Measurements from ENCODE around the gene ZMYM2. TPM values are rescaled to one million over a fixed set of nuclear protein-coding genes. Genes with fewer than 3 reads are reported as not detected.

Gene ZMYM2
- total RNA-seq, 1 experiment from 2014 or later: 159 TPM

DNA sequence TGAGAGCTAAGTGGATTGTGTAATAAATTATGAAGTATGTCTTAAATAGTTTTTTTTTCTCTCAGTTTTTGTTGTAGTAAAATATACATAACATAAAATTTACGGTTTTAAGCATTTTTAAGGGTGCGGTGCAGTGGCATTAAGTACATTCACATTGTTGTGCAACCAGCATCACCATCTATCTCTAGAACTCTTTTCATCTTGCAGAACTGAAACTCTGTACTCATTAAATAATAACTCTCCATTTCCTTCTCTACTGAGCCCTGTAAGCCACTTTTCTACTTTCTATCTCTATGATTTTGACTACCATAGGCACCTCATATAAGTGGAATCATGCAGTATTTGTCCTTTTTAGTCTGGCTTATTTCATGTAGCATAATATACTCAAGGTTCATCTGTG lies 115.2 kb downstream of the ZMYM2 start:
- no peak for TF ChIP-seq CREB1 (CRISPR knock-in tag; IDR thresholded peaks at IDR 0.05)
- no peak for TF ChIP-seq ELF4 (CRISPR knock-in tag; IDR thresholded peaks at IDR 0.05; ENCODE audit: low read depth)
- TF ChIP-seq SMAD4 (CRISPR knock-in tag; IDR thresholded peaks at IDR 0.05): no peak
- TF ChIP-seq TP53 (CRISPR knock-in tag; IDR thresholded peaks at IDR 0.05): no peak
- TF ChIP-seq NFATC4 (CRISPR knock-in tag; IDR thresholded peaks at IDR 0.05): no peak
- no peak for TF ChIP-seq MYBL2 (CRISPR knock-in tag; IDR thresholded peaks at IDR 0.05)
- TF ChIP-seq OVOL2 (CRISPR knock-in tag; IDR thresholded peaks at IDR 0.05; ENCODE audit: borderline replicate concordance): no peak
- TF ChIP-seq IRF2 (CRISPR knock-in tag; IDR thresholded peaks at IDR 0.05; ENCODE audit: borderline replicate concordance, low read depth): no peak
- TF ChIP-seq ZBTB21 (CRISPR knock-in tag; IDR thresholded peaks at IDR 0.05; ENCODE audit: borderline replicate concordance): no peak
- TF ChIP-seq, protein P1, sequence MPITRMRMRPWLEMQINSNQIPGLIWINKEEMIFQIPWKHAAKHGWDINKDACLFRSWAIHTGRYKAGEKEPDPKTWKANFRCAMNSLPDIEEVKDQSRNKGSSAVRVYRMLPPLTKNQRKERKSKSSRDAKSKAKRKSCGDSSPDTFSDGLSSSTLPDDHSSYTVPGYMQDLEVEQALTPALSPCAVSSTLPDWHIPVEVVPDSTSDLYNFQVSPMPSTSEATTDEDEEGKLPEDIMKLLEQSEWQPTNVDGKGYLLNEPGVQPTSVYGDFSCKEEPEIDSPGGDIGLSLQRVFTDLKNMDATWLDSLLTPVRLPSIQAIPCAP (CRISPR knock-in tag; IDR thresholded peaks at IDR 0.05): no peak
- TF ChIP-seq, protein P2, sequence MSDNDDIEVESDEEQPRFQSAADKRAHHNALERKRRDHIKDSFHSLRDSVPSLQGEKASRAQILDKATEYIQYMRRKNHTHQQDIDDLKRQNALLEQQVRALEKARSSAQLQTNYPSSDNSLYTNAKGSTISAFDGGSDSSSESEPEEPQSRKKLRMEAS (CRISPR knock-in tag; IDR thresholded peaks at IDR 0.05): no peak
- TF ChIP-seq GABPB1 (CRISPR knock-in tag; IDR thresholded peaks at IDR 0.05): no peak
- TF ChIP-seq CREM (CRISPR knock-in tag; IDR thresholded peaks at IDR 0.05): no peak
- TF ChIP-seq ESRRA (CRISPR knock-in tag; IDR thresholded peaks at IDR 0.05; ENCODE audit: borderline replicate concordance): no peak
- Mint-ChIP-seq H3K4me3 (no peak overlapping the region), H3K27me3 (ENCODE audit: low read depth) (no peaks in the 10 kb centered on the region), H3K27ac (no peak overlapping the region), H3K36me3 (peaks cover 51% of the 10 kb centered on the region), H3K4me1 (no peaks in the 10 kb centered on the region), H3K9me3 (no peaks in the 10 kb centered on the region)
- ChIA-PET CTCF (no interaction called here), POLR2A (no interaction called here)
- ATAC-seq (no peak), DNase-seq (ENCODE audit: low spot score) (no peak)

DNA sequence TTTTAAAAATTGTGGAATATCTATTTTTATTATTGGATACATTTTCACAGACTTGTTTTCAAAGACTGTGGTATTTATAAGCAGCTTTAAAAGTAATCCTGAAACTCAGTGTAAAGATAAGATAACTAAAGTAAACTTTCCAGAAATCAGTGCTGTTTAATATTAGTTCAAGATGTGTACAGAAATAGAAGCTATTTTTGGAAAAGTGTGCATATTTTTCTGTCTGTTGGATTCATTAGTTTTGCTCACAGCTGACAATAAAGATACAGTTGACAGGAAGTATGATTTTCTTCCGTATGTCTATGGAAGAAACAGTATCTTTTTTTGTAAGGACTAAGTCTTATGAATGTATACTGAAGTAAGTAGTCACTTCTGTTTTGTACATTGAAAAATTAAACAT lies 116.4 kb downstream of the ZMYM2 start:
- ATAC-seq (no peak), DNase-seq (ENCODE audit: low spot score) (no peak)
- H3K27ac Mint-ChIP-seq: no peak overlapping the region
- peaks cover 45% of the 10 kb centered on the region for H3K36me3 Mint-ChIP-seq
- no peaks in the 10 kb centered on the region for H3K27me3 Mint-ChIP-seq (ENCODE audit: low read depth)
- no peaks in the 10 kb centered on the region for H3K4me1 Mint-ChIP-seq
- no peak overlapping the region for H3K4me3 Mint-ChIP-seq
- no peaks in the 10 kb centered on the region for H3K9me3 Mint-ChIP-seq
- POLR2A ChIA-PET: no interaction called here
- CTCF ChIA-PET: no interaction called here
- TF ChIP-seq NFE2L1 (CRISPR knock-in tag; IDR thresholded peaks at IDR 0.05): no peak
- no peak for TF ChIP-seq ZNF423 (CRISPR knock-in tag; IDR thresholded peaks at IDR 0.05)
- TF ChIP-seq, protein P3, sequence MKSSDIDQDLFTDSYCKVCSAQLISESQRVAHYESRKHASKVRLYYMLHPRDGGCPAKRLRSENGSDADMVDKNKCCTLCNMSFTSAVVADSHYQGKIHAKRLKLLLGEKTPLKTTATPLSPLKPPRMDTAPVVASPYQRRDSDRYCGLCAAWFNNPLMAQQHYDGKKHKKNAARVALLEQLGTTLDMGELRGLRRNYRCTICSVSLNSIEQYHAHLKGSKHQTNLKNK (CRISPR knock-in tag; IDR thresholded peaks at IDR 0.05): no peak
- TF ChIP-seq ZNF263 (CRISPR knock-in tag; IDR thresholded peaks at IDR 0.05; ENCODE audit: low read depth): no peak
- TF ChIP-seq, protein P4, sequence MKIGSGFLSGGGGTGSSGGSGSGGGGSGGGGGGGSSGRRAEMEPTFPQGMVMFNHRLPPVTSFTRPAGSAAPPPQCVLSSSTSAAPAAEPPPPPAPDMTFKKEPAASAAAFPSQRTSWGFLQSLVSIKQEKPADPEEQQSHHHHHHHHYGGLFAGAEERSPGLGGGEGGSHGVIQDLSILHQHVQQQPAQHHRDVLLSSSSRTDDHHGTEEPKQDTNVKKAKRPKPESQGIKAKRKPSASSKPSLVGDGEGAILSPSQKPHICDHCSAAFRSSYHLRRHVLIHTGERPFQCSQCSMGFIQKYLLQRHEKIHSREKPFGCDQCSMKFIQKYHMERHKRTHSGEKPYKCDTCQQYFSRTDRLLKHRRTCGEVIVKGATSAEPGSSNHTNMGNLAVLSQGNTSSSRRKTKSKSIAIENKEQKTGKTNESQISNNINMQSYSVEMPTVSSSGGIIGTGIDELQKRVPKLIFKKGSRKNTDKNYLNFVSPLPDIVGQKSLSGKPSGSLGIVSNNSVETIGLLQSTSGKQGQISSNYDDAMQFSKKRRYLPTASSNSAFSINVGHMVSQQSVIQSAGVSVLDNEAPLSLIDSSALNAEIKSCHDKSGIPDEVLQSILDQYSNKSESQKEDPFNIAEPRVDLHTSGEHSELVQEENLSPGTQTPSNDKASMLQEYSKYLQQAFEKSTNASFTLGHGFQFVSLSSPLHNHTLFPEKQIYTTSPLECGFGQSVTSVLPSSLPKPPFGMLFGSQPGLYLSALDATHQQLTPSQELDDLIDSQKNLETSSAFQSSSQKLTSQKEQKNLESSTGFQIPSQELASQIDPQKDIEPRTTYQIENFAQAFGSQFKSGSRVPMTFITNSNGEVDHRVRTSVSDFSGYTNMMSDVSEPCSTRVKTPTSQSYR (CRISPR knock-in tag; IDR thresholded peaks at IDR 0.05): no peak
- TF ChIP-seq ZNF138 (CRISPR knock-in tag; conservative IDR thresholded peaks at IDR 0.05): no peak
- TF ChIP-seq TEAD4 (CRISPR knock-in tag; IDR thresholded peaks at IDR 0.05): no peak
- no peak for TF ChIP-seq ZNF416 (CRISPR knock-in tag; IDR thresholded peaks at IDR 0.05)
- no peak for TF ChIP-seq SMAD4 (CRISPR knock-in tag; IDR thresholded peaks at IDR 0.05)
- TF ChIP-seq, protein P5, sequence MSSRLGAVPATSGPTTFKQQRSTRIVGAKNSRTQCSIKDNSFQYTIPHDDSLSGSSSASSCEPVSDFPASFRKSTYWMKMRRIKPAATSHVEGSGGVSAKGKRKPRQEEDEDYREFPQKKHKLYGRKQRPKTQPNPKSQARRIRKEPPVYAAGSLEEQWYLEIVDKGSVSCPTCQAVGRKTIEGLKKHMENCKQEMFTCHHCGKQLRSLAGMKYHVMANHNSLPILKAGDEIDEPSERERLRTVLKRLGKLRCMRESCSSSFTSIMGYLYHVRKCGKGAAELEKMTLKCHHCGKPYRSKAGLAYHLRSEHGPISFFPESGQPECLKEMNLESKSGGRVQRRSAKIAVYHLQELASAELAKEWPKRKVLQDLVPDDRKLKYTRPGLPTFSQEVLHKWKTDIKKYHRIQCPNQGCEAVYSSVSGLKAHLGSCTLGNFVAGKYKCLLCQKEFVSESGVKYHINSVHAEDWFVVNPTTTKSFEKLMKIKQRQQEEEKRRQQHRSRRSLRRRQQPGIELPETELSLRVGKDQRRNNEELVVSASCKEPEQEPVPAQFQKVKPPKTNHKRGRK (CRISPR knock-in tag; IDR thresholded peaks at IDR 0.05; ENCODE audit: borderline replicate concordance): no peak
- TF ChIP-seq, protein P6, sequence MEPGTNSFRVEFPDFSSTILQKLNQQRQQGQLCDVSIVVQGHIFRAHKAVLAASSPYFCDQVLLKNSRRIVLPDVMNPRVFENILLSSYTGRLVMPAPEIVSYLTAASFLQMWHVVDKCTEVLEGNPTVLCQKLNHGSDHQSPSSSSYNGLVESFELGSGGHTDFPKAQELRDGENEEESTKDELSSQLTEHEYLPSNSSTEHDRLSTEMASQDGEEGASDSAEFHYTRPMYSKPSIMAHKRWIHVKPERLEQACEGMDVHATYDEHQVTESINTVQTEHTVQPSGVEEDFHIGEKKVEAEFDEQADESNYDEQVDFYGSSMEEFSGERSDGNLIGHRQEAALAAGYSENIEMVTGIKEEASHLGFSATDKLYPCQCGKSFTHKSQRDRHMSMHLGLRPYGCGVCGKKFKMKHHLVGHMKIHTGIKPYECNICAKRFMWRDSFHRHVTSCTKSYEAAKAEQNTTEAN (CRISPR knock-in tag; IDR thresholded peaks at IDR 0.05): no peak
- TF ChIP-seq, protein P7, sequence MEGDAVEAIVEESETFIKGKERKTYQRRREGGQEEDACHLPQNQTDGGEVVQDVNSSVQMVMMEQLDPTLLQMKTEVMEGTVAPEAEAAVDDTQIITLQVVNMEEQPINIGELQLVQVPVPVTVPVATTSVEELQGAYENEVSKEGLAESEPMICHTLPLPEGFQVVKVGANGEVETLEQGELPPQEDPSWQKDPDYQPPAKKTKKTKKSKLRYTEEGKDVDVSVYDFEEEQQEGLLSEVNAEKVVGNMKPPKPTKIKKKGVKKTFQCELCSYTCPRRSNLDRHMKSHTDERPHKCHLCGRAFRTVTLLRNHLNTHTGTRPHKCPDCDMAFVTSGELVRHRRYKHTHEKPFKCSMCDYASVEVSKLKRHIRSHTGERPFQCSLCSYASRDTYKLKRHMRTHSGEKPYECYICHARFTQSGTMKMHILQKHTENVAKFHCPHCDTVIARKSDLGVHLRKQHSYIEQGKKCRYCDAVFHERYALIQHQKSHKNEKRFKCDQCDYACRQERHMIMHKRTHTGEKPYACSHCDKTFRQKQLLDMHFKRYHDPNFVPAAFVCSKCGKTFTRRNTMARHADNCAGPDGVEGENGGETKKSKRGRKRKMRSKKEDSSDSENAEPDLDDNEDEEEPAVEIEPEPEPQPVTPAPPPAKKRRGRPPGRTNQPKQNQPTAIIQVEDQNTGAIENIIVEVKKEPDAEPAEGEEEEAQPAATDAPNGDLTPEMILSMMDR (IDR thresholded peaks at IDR 0.05): no peak
- TF ChIP-seq ZNF121 (CRISPR knock-in tag; IDR thresholded peaks at IDR 0.05): no peak
- TF ChIP-seq NR3C1 (CRISPR knock-in tag; conservative IDR thresholded peaks at IDR 0.05; ENCODE audit: low read depth): no peak
- TF ChIP-seq GRHL2 (CRISPR knock-in tag; IDR thresholded peaks at IDR 0.05; ENCODE audit: insufficient replicate concordance, severe bottlenecking): no peak
- TF ChIP-seq, protein P8, sequence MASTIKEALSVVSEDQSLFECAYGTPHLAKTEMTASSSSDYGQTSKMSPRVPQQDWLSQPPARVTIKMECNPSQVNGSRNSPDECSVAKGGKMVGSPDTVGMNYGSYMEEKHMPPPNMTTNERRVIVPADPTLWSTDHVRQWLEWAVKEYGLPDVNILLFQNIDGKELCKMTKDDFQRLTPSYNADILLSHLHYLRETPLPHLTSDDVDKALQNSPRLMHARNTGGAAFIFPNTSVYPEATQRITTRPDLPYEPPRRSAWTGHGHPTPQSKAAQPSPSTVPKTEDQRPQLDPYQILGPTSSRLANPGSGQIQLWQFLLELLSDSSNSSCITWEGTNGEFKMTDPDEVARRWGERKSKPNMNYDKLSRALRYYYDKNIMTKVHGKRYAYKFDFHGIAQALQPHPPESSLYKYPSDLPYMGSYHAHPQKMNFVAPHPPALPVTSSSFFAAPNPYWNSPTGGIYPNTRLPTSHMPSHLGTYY (CRISPR knock-in tag; IDR thresholded peaks at IDR 0.05): no peak
